ENCODE data around the gene NEAT1. TPM values are rescaled to one million over a fixed set of nuclear protein-coding genes. Genes with fewer than 3 reads are reported as not detected.

NEAT1 gene
- total RNA-seq, 1 donor from 2014 or later: 333 TPM

DNA sequence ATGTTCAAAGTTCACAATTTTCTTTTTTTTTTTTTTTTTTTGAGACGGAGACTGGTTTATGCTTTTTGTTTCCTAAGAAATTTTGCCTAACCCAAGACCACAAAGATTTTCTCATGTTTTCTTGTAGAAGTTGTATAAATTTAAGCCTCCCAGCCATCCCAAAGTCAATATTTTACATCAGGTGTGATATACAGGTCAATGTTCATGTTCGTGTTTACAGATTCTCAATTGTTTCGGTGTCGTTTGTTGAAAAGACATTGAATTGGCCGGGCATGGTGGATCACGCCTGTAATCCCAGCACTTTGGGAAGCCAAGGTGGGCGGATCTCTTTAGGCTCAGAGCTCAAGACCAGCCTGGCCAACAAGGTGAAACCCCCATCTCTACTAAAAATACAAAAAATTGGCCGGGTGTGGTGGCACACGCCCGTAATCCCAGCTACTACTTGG is 20.8 kb upstream of the NEAT1 start:
- H3K9me3 Mint-ChIP-seq (ENCODE audit: low read depth): no peaks in the 10 kb centered on the region
- TF ChIP-seq, protein P1, sequence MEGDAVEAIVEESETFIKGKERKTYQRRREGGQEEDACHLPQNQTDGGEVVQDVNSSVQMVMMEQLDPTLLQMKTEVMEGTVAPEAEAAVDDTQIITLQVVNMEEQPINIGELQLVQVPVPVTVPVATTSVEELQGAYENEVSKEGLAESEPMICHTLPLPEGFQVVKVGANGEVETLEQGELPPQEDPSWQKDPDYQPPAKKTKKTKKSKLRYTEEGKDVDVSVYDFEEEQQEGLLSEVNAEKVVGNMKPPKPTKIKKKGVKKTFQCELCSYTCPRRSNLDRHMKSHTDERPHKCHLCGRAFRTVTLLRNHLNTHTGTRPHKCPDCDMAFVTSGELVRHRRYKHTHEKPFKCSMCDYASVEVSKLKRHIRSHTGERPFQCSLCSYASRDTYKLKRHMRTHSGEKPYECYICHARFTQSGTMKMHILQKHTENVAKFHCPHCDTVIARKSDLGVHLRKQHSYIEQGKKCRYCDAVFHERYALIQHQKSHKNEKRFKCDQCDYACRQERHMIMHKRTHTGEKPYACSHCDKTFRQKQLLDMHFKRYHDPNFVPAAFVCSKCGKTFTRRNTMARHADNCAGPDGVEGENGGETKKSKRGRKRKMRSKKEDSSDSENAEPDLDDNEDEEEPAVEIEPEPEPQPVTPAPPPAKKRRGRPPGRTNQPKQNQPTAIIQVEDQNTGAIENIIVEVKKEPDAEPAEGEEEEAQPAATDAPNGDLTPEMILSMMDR (IDR thresholded peaks at IDR 0.05): no peak
- H3K27me3 Mint-ChIP-seq (ENCODE audit: low read depth): no peaks in the 10 kb centered on the region
- H3K27ac Mint-ChIP-seq (ENCODE audit: unreplicated experiment): no peak overlapping the region
- no peak overlapping the region for H3K4me3 Mint-ChIP-seq (ENCODE audit: unreplicated experiment)
- no peak for DNase-seq (ENCODE audit: low spot score)
- H3K36me3 Mint-ChIP-seq (ENCODE audit: low read depth): peaks cover 24% of the 10 kb centered on the region
- no peaks in the 10 kb centered on the region for H3K4me1 Mint-ChIP-seq (ENCODE audit: low read depth)

DNA sequence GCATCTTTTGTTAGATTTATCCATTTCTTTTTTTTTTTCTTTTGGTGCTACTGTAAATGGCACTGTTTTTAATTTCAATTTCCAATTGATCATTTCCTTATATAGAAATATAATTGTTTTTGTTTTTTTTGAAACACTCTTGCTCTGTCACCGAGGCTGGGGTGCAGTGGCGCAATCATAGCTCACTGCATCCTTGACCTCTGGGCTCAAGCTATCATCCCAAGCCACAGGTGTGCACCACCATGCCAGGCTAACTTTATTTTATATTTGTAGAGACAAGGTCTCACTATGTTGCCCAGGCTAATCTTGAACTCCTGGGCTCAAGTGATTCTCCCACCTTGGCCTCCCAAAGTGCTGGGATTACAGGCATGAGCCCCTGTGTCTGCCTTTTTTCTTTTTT is 19.8 kb upstream of the NEAT1 start:
- DNase-seq (ENCODE audit: low spot score): no peak
- Mint-ChIP-seq H3K4me1 (ENCODE audit: low read depth) (no peaks in the 10 kb centered on the region), H3K36me3 (ENCODE audit: low read depth) (peaks cover 21% of the 10 kb centered on the region), H3K27ac (ENCODE audit: unreplicated experiment) (no peak overlapping the region), H3K9me3 (ENCODE audit: low read depth) (no peaks in the 10 kb centered on the region), H3K27me3 (ENCODE audit: low read depth) (no peaks in the 10 kb centered on the region), H3K4me3 (ENCODE audit: unreplicated experiment) (no peak overlapping the region)
- TF ChIP-seq, protein P1 (IDR thresholded peaks at IDR 0.05): no peak

GRCh38 chr11:65403607-65404121 is 18.9 kb upstream of the NEAT1 start:
- H3K9me3 Mint-ChIP-seq (ENCODE audit: low read depth): no peaks in the 10 kb centered on the region
- peaks cover 19% of the 10 kb centered on the region for H3K36me3 Mint-ChIP-seq (ENCODE audit: low read depth)
- TF ChIP-seq, protein P1 (IDR thresholded peaks at IDR 0.05): no peak
- no peaks in the 10 kb centered on the region for H3K27me3 Mint-ChIP-seq (ENCODE audit: low read depth)
- H3K27ac Mint-ChIP-seq (ENCODE audit: unreplicated experiment): no peak overlapping the region
- DNase-seq (ENCODE audit: low spot score): no peak
- no peaks in the 10 kb centered on the region for H3K4me1 Mint-ChIP-seq (ENCODE audit: low read depth)
- no peak overlapping the region for H3K4me3 Mint-ChIP-seq (ENCODE audit: unreplicated experiment)

- no peak overlapping the region for H3K27ac Mint-ChIP-seq (ENCODE audit: unreplicated experiment)
Measured at GRCh38 chr11:65404210-65404609, 18.4 kb upstream of the NEAT1 start.

GRCh38 chr11:65404638-65405339 is 17.8 kb upstream of the NEAT1 start:
- no peak overlapping the region for H3K4me3 Mint-ChIP-seq (ENCODE audit: unreplicated experiment)
- peaks cover 15% of the 10 kb centered on the region for H3K36me3 Mint-ChIP-seq (ENCODE audit: low read depth)

More at GRCh38 chr11:65404210-65404609, 18.4 kb upstream of the NEAT1 start:
- peaks cover 20% of the 10 kb centered on the region for H3K36me3 Mint-ChIP-seq (ENCODE audit: low read depth)
- no peak for DNase-seq (ENCODE audit: low spot score)
- H3K4me3 Mint-ChIP-seq (ENCODE audit: unreplicated experiment): no peak overlapping the region
- no peaks in the 10 kb centered on the region for H3K9me3 Mint-ChIP-seq (ENCODE audit: low read depth)
- no peaks in the 10 kb centered on the region for H3K27me3 Mint-ChIP-seq (ENCODE audit: low read depth)
- TF ChIP-seq, protein P1 (IDR thresholded peaks at IDR 0.05): no peak
- H3K4me1 Mint-ChIP-seq (ENCODE audit: low read depth): no peaks in the 10 kb centered on the region

More at GRCh38 chr11:65404638-65405339, 17.8 kb upstream of the NEAT1 start:
- H3K9me3 Mint-ChIP-seq (ENCODE audit: low read depth): no peaks in the 10 kb centered on the region
- DNase-seq (ENCODE audit: low spot score): peak; percentile 93
- H3K27me3 Mint-ChIP-seq (ENCODE audit: low read depth): no peaks in the 10 kb centered on the region
- H3K4me1 Mint-ChIP-seq (ENCODE audit: low read depth): no peaks in the 10 kb centered on the region
- no peak overlapping the region for H3K27ac Mint-ChIP-seq (ENCODE audit: unreplicated experiment)
- TF ChIP-seq, protein P1 (IDR thresholded peaks at IDR 0.05): no peak
